Astrocyte (in vitro differentiated cells and primary cell): ENCODE data around the gene TADA2A.

Experiments used
- CTCF ChIP-seq: IDR thresholded peaks from 2 replicates; pipeline ENCODE4 v1.5.1; 2011; ENCODE audit warnings: low read depth, mild to moderate bottlenecking, inconsistent platforms, low read length, moderate library complexity; ENCODE audit not compliant: insufficient read depth
- EZH2 ChIP-seq: IDR thresholded peaks from 2 replicates; pipeline ENCODE4 v1.6.1; 2012; ENCODE audit warnings: mild to moderate bottlenecking, low read length, inconsistent platforms; ENCODE audit not compliant: insufficient read depth

DNA sequence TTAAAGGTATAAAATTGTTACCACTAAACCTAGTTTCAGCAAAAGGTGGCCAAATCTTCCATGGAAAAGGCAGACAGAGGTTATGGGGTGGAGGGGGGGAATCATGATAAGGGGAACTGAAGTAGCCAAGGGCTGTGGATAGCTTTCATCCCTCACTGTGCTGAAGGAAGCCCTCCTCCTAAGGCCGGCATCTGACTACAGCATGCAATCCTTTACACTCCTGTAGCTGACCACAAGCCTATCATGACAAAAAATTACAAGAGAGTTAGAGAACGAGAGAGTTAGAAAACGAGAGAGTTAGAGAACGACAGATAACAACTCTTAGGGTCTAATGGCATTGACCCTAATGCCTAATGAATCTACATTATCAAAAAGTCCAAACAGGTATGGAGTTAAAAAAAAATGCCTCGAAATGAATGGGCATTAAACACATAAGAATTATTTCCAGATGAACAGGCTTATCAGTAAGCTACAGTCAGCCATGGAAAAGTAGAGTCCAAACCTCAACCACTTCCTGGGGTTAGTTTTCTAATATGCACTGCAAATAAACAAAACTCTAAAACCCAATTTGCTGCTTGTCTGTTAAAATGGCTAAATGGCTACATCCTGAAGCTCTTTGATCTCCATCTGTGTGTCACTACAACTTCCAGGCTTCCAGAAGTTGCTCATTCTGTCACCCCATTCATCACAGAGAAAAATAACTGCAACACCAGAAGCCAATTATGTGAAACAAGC, 112.7 kb downstream of the TADA2A start:
- TF ChIP-seq CTCF (no peak), EZH2 (no peak)
